H9 (cell line): ENCODE data around the gene ZC3HAV1. TPM values are rescaled to one million over a fixed set of nuclear protein-coding genes. Genes with fewer than 3 reads are reported as not detected.

Experiments
- DNase-seq: peaks from one replicate; pipeline ENCODE4 v3.0.0-alpha.2; 2017
- H2AFZ ChIP-seq: one replicate; pipeline ENCODE4 v1.6.1; 2013; ENCODE audit warnings: mild to moderate bottlenecking, low read length, control low read depth, moderate library complexity
- H2AK5ac ChIP-seq: 2 replicates; pipeline ENCODE4 v1.6.1; 2013; ENCODE audit warnings: low read length, control low read depth, mixed read lengths; ENCODE audit not compliant: insufficient read length
- H2BK120ac ChIP-seq: one replicate; pipeline ENCODE4 v1.6.1; 2013; ENCODE audit warnings: low read depth, mild to moderate bottlenecking, low read length, control low read depth, inconsistent platforms; ENCODE audit not compliant: poor library complexity, severe bottlenecking
- H2BK12ac ChIP-seq: 2 replicates; pipeline ENCODE4 v1.6.1; 2013; ENCODE audit warnings: low read length, control low read depth, mixed read lengths, low read depth; ENCODE audit not compliant: insufficient read length
- H2BK15ac ChIP-seq: 2 replicates; pipeline ENCODE4 v1.6.1; 2013; ENCODE audit warnings: low read depth, low read length, control low read depth
- H2BK20ac ChIP-seq: one replicate; pipeline ENCODE4 v1.6.1; 2013; ENCODE audit warnings: low read depth, mild to moderate bottlenecking, low read length, control low read depth, inconsistent platforms; ENCODE audit not compliant: poor library complexity, severe bottlenecking
- H2BK5ac ChIP-seq: 2 replicates; pipeline ENCODE4 v1.6.1; 2013; ENCODE audit warnings: low read length, control low read depth, mixed read lengths; ENCODE audit not compliant: insufficient read length
- H3K14ac ChIP-seq: 2 replicates; pipeline ENCODE4 v1.6.1; 2013; ENCODE audit warnings: low read length, control low read depth; ENCODE audit not compliant: insufficient read depth
- H3K18ac ChIP-seq: 2 replicates; pipeline ENCODE4 v1.6.1; 2013; ENCODE audit warnings: low read depth, mild to moderate bottlenecking, mixed read lengths, low read length, control low read depth; ENCODE audit not compliant: insufficient read length
- H3K23ac ChIP-seq: 2 replicates; pipeline ENCODE4 v1.6.1; 2013; ENCODE audit warnings: low read length, control low read depth, mixed read lengths, low read depth; ENCODE audit not compliant: insufficient read length
- H3K23me2 ChIP-seq: 2 replicates; pipeline ENCODE4 v1.6.1; 2013; ENCODE audit warnings: low read depth, mild to moderate bottlenecking, mixed read lengths, low read length, control low read depth; ENCODE audit not compliant: insufficient read length, poor library complexity, severe bottlenecking
- H3K27ac ChIP-seq: 2 replicates; pipeline ENCODE4 v1.5.1; 2013; ENCODE audit warnings: low read length, control low read depth, mixed read lengths, low read depth; ENCODE audit not compliant: insufficient read length
- H3K27me3 ChIP-seq: 2 replicates; pipeline ENCODE4 v1.6.1; 2013; ENCODE audit warnings: low read length, control low read depth, inconsistent platforms; ENCODE audit not compliant: insufficient read depth
- H3K4ac ChIP-seq: 2 replicates; pipeline ENCODE4 v1.6.1; 2013; ENCODE audit warnings: low read depth, mild to moderate bottlenecking, control low read depth, inconsistent platforms, low read length, moderate library complexity
- H3K4me1 ChIP-seq: 2 replicates; pipeline ENCODE4 v1.6.1; 2013; ENCODE audit warnings: low read length, control low read depth, inconsistent platforms; ENCODE audit not compliant: insufficient read depth
- H3K4me2 ChIP-seq: 2 replicates; pipeline ENCODE4 v1.6.1; 2013; ENCODE audit warnings: low read length, control low read depth, mixed read lengths; ENCODE audit not compliant: insufficient read length, insufficient read depth
- H3K56ac ChIP-seq: 2 replicates; pipeline ENCODE4 v1.6.1; 2013; ENCODE audit warnings: low read depth, mild to moderate bottlenecking, mixed read lengths, low read length, control low read depth; ENCODE audit not compliant: insufficient read length
- H3K79me1 ChIP-seq: 2 replicates; pipeline ENCODE4 v1.6.1; 2013; ENCODE audit warnings: low read depth, mild to moderate bottlenecking, moderate library complexity, low read length, control low read depth, inconsistent platforms; ENCODE audit not compliant: insufficient read depth, poor library complexity, severe bottlenecking
- H3K79me2 ChIP-seq: 2 replicates; pipeline ENCODE4 v1.6.1; 2013; ENCODE audit warnings: low read length, control low read depth, inconsistent platforms; ENCODE audit not compliant: insufficient read depth
- H3K9ac ChIP-seq: 2 replicates; pipeline ENCODE4 v1.6.1; 2013; ENCODE audit warnings: low read length, control low read depth, mixed read lengths; ENCODE audit not compliant: insufficient read length; ENCODE audit errors: extremely low read depth
- H3K9me3 ChIP-seq: one replicate; pipeline ENCODE4 v1.6.1; 2013; ENCODE audit warnings: low read depth, low read length, inconsistent platforms; ENCODE audit not compliant: control insufficient read depth
- H3T11ph ChIP-seq: one replicate; pipeline ENCODE4 v1.6.1; 2013; ENCODE audit warnings: mild to moderate bottlenecking, low read length, control low read depth, inconsistent platforms
- H4K20me1 ChIP-seq: one replicate; pipeline ENCODE4 v1.6.1; 2013; ENCODE audit not compliant: control insufficient read depth, insufficient read length, insufficient read depth
- H4K5ac ChIP-seq: 2 replicates; pipeline ENCODE4 v1.6.1; 2013; ENCODE audit warnings: low read depth, mild to moderate bottlenecking, mixed read lengths, low read length, control low read depth; ENCODE audit not compliant: insufficient read length
- H4K8ac ChIP-seq: replicated peaks from 2 replicates; pipeline ENCODE4 v1.6.1; 2013; ENCODE audit warnings: low read length, control low read depth, mixed read lengths, low read depth; ENCODE audit not compliant: insufficient read length
- H4K91ac ChIP-seq: 2 replicates; pipeline ENCODE4 v1.6.1; 2013; ENCODE audit warnings: low read depth, mild to moderate bottlenecking, moderate library complexity, mixed read lengths, low read length, control low read depth; ENCODE audit not compliant: insufficient read length
- H3K27ac Mint-ChIP-seq, 3 experiments: 2 replicates in 2 of 3; 3 replicates in 1 of 3; pipeline ENCODE4 v1.8.0; 2020 to 2021; ENCODE audit warnings: mixed read lengths in 3 of 3, mild to moderate bottlenecking in 1 of 3, moderate library complexity in 1 of 3
- H3K27me3 Mint-ChIP-seq: 2 replicates; pipeline ENCODE4 v1.8.0; 2021; ENCODE audit warnings: low read depth, mild to moderate bottlenecking, moderate library complexity, mixed read lengths
- H3K36me3 Mint-ChIP-seq, 3 experiments: 2 replicates in 2 of 3; 3 replicates in 1 of 3; pipeline ENCODE4 v1.8.0; 2020 to 2021; ENCODE audit warnings: low read depth in 3 of 3, mixed read lengths in 3 of 3; ENCODE audit not compliant: insufficient read depth in 1 of 3
- H3K4me1 Mint-ChIP-seq, 2 experiments: 2 replicates each; pipeline ENCODE4 v1.8.0; 2020; ENCODE audit warnings: mixed read lengths in 2 of 2
- H3K4me3 Mint-ChIP-seq, 2 experiments: 2 replicates in 1 of 2; 3 replicates in 1 of 2; pipeline ENCODE4 v1.8.0; 2020 to 2021; ENCODE audit warnings: mild to moderate bottlenecking in 2 of 2, mixed read lengths in 2 of 2, moderate library complexity in 1 of 2
- H3K9me3 Mint-ChIP-seq, 2 experiments: 2 replicates in 1 of 2; 3 replicates in 1 of 2; pipeline ENCODE4 v1.8.0; 2020; ENCODE audit warnings: mild to moderate bottlenecking in 2 of 2, mixed read lengths in 2 of 2, moderate library complexity in 1 of 2
- CTCF ChIP-seq: fragments of 200-600 bp; sonication (generic); conservative IDR thresholded peaks from 3 replicates; pipeline ENCODE4 v1.8.0; 2021; ENCODE audit warnings: antibody characterized with exemption, mild to moderate bottlenecking
- WGBS: extraction: QIAGEN DNeasy Blood & Tissue Kit; methylation state at CpG from one replicate; pipeline ENCODE4 v1.1.7; 2013; ENCODE audit warnings: missing lambda C conversion rate, low lambda C conversion rate, mixed read lengths; ENCODE audit not compliant: insufficient read length; ENCODE audit errors: extremely low coverage; 5-methylcytosine and 5-hydroxymethylcytosine counted together
- total RNA-seq: library from RNA; stranded (reverse); gene quantifications from 2 replicates; pipeline ENCODE4 v1.2.1, GENCODE V29; 2021

The ZC3HAV1 gene
- total RNA-seq, 1 experiment from 2014 or later = 32.8 TPM

GRCh38 chr7:139059905-139060304 lies 49.6 kb downstream of the ZC3HAV1 start:
- no peak overlapping the region for H3K4me2 ChIP-seq
- H3K9ac ChIP-seq = no peak overlapping the region
- no peaks in the 10 kb centered on the region for H4K20me1 ChIP-seq
- Mint-ChIP-seq H3K36me3 (peaks cover 5 to 54% (median 11%) of the 10 kb centered on the region in 3 experiments; a peak in 6 of 7 replicates), H3K4me3 (no peak overlapping the region), H3K27me3 (no peaks in the 10 kb centered on the region), H3K4me1 (peaks cover 3% of the 10 kb centered on the region in 2 experiments), H3K27ac (no peak overlapping the region; a peak in 1 of 7 replicates), H3K9me3 (no peaks in the 10 kb centered on the region)
- no peaks in the 10 kb centered on the region for H3K4me1 ChIP-seq
- no peak overlapping the region for H4K8ac ChIP-seq
- no peaks in the 10 kb centered on the region for H3K79me2 ChIP-seq
- no peak overlapping the region for H3T11ph ChIP-seq
- H2AK5ac ChIP-seq = no peak overlapping the region
- no peak overlapping the region for H3K23ac ChIP-seq
- H3K4ac ChIP-seq = no peak overlapping the region
- H3K27ac ChIP-seq = no peak overlapping the region
- H3K14ac ChIP-seq = no peak overlapping the region
- no peak overlapping the region for H2AFZ ChIP-seq
- H3K79me1 ChIP-seq = no peaks in the 10 kb centered on the region
- H3K9me3 ChIP-seq = no peaks in the 10 kb centered on the region
- H4K5ac ChIP-seq = no peak overlapping the region
- no peak for DNase-seq
- no peak overlapping the region for H4K91ac ChIP-seq
- H2BK20ac ChIP-seq = no peak overlapping the region
- H3K18ac ChIP-seq = no peak overlapping the region
- no peak for TF ChIP-seq CTCF
- H2BK120ac ChIP-seq = no peak overlapping the region
- no CpG with 5 or more reads among the region's 1 CpG for WGBS
- H2BK5ac ChIP-seq = no peak overlapping the region
- no peak overlapping the region for H2BK15ac ChIP-seq
- no peaks in the 10 kb centered on the region for H3K27me3 ChIP-seq
- H3K23me2 ChIP-seq = no peaks in the 10 kb centered on the region
- H3K56ac ChIP-seq = no peak overlapping the region
- no peak overlapping the region for H2BK12ac ChIP-seq
